PC-9 (cell line): ENCODE measurements around the gene SDK1. TPM values are rescaled to one million over a fixed set of nuclear protein-coding genes. Genes with fewer than 3 reads are reported as not detected.

ENCODE experiments used
- BruUV-seq: library from RNA; stranded (reverse); fragments of 400-500 nt; replicated peaks from 2 replicates; lab custom pipeline; 2021; lab: Mats Ljungman, UMichigan
- CTCF ChIA-PET: fragments of 300-600 bp; sonication (Branson Sonifier 250); formaldehyde crosslinking; loops from one replicate; lab custom pipeline; 2022; ENCODE audit warnings: antibody characterized with exemption; lab: Charles Lee
- POLR2A ChIA-PET: fragments of 300-600 bp; sonication (Branson Sonifier 250); formaldehyde crosslinking; loops from one replicate; lab custom pipeline; 2022; ENCODE audit warnings: antibody characterized with exemption; ENCODE audit not compliant: unreplicated experiment; lab: Charles Lee
- DNase-seq, 2 experiments: peaks; one replicate each; pipeline versions ENCODE4 v3.0.0 to v3.0.0-alpha.2; 2015 to 2022; ENCODE audit warnings: mixed read lengths in 1 of 2
- H2AFZ ChIP-seq: fragments of 200-600 bp; sonication (generic); 2 replicates; pipeline ENCODE4 v1.8.1; 2017; ENCODE audit warnings: antibody characterized with exemption
- H3F3A ChIP-seq: fragments of 200-600 bp; sonication (generic); 2 replicates; pipeline ENCODE4 v1.8.1; 2017; ENCODE audit warnings: antibody characterized with exemption, mild to moderate bottlenecking, low read depth; ENCODE audit not compliant: insufficient read depth
- H3K27ac ChIP-seq: fragments of 200-600 bp; sonication (generic); 2 replicates; pipeline ENCODE4 v1.6.1; 2016; ENCODE audit warnings: mixed run types
- H3K27me3 ChIP-seq: fragments of 200-600 bp; sonication (generic); 2 replicates; pipeline ENCODE4 v1.6.1; 2016; ENCODE audit warnings: low read depth, mixed run types; ENCODE audit not compliant: insufficient read depth
- H3K36me3 ChIP-seq: fragments of 200-600 bp; sonication (generic); 2 replicates; pipeline ENCODE4 v1.6.1; 2016; ENCODE audit warnings: low read depth, mixed run types
- H3K4me1 ChIP-seq: fragments of 200-600 bp; sonication (generic); replicated peaks from 2 replicates; pipeline ENCODE4 v1.6.1; 2016; ENCODE audit warnings: mixed run types; ENCODE audit not compliant: insufficient read depth
- H3K4me2 ChIP-seq: fragments of 200-600 bp; sonication (generic); 2 replicates; pipeline ENCODE4 v1.6.1; 2017; ENCODE audit warnings: mixed run types
- H3K4me3 ChIP-seq: fragments of 200-600 bp; sonication (generic); 2 replicates; pipeline ENCODE4 v1.6.1; 2016; ENCODE audit warnings: mixed run types
- H3K79me2 ChIP-seq: fragments of 200-600 bp; sonication (generic); 2 replicates; pipeline ENCODE4 v1.6.1; 2017; ENCODE audit warnings: low read depth, mixed run types
- H3K9me2 ChIP-seq: fragments of 200-600 bp; sonication (generic); 2 replicates; pipeline ENCODE4 v1.8.1; 2017; ENCODE audit warnings: mild to moderate bottlenecking; ENCODE audit not compliant: insufficient read depth
- H3K9me3 ChIP-seq: fragments of 200-600 bp; sonication (generic); 2 replicates; pipeline ENCODE4 v1.8.1; 2016; ENCODE audit warnings: low read depth; ENCODE audit not compliant: insufficient read depth
- H4K20me1 ChIP-seq: fragments of 200-600 bp; sonication (generic); 2 replicates; pipeline ENCODE4 v1.8.1; 2017; ENCODE audit not compliant: insufficient read depth
- CTCF ChIP-seq: fragments of 200-600 bp; sonication (generic); conservative IDR thresholded peaks from 2 replicates; pipeline ENCODE4 v1.6.1; 2017; ENCODE audit warnings: mixed run types, antibody characterized with exemption, mild to moderate bottlenecking, moderate library complexity
- EZH2 ChIP-seq: fragments of 200-600 bp; sonication (generic); IDR thresholded peaks from 2 replicates; pipeline ENCODE4 v1.8.0; 2017; ENCODE audit warnings: antibody characterized with exemption, low read depth
- intact Hi-C: fragments of 100-400 bp; cut with micrococcal nuclease; formaldehyde crosslinking; loops from one replicate; pipeline ENCODE4 v1.10.0; 2022; ENCODE audit not compliant: unreplicated experiment
- total RNA-seq: library from RNA; stranded (reverse); gene quantifications from 2 replicates; pipeline ENCODE4 v1.2.3, GENCODE V29; 2021

The SDK1 gene
- total RNA-seq, 1 experiment from 2014 or later: not detected

DNA sequence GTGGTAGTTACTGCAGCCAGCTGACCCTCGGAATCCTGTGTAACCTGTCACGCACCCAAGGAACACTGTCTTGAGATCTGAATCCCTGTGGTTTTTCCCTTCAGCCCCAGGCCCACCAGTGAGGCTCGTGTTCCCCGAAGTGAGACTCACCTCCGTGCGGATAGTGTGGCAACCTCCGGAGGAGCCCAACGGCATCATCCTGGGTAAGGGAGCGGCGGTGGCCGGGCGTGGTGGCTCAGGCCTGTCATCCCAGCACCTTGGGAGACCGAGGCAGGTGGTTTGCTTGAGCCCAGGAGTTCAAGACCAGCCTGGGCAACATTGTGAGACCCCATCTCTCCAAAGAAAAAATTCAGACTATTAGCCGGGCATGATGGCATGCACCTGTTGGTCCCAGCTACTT lies 831.2 kb downstream of the SDK1 start:
- no peak overlapping the region for H3K27ac ChIP-seq
- no TSS peak for BruUV-seq
- H3K36me3 ChIP-seq: no peaks in the 10 kb centered on the region
- H3K9me2 ChIP-seq: no peaks in the 10 kb centered on the region
- TF ChIP-seq CTCF (no peak), EZH2 (no peak)
- ChIA-PET CTCF (no interaction called here), POLR2A (no interaction called here)
- intact Hi-C loops: no loop called here
- H3K79me2 ChIP-seq: no peaks in the 10 kb centered on the region
- no peaks in the 10 kb centered on the region for H3K9me3 ChIP-seq
- H3K4me2 ChIP-seq: no peak overlapping the region
- H2AFZ ChIP-seq: no peak overlapping the region
- no peaks in the 10 kb centered on the region for H3K4me1 ChIP-seq
- H3K27me3 ChIP-seq: peaks cover 91% of the 10 kb centered on the region
- H3K4me3 ChIP-seq: no peak overlapping the region
- H3F3A ChIP-seq: no peaks in the 10 kb centered on the region
- no peak for DNase-seq
- H4K20me1 ChIP-seq: no peaks in the 10 kb centered on the region

GRCh38 chr7:4133491-4134044 lies 832.5 kb downstream of the SDK1 start:
- DNase-seq: no peak
- peaks cover 92% of the 10 kb centered on the region for H3K27me3 ChIP-seq
- no peaks in the 10 kb centered on the region for H3K36me3 ChIP-seq
- BruUV-seq: no TSS peak
- H3K4me1 ChIP-seq: no peaks in the 10 kb centered on the region
- H4K20me1 ChIP-seq: no peaks in the 10 kb centered on the region
- ChIA-PET POLR2A (no interaction called here), CTCF (no interaction called here)
- no peaks in the 10 kb centered on the region for H3F3A ChIP-seq
- no peak overlapping the region for H3K4me2 ChIP-seq
- H3K27ac ChIP-seq: no peak overlapping the region
- H3K9me3 ChIP-seq: 0 out of 2 replicates have a peak, but pooled peaks cover 4% of the 10 kb centered on the region
- no peaks in the 10 kb centered on the region for H3K9me2 ChIP-seq
- TF ChIP-seq CTCF: no peak
- no peak for TF ChIP-seq EZH2
- intact Hi-C loops: no loop called here
- H3K79me2 ChIP-seq: no peaks in the 10 kb centered on the region
- no peak overlapping the region for H3K4me3 ChIP-seq
- H2AFZ ChIP-seq: no peak overlapping the region

DNA sequence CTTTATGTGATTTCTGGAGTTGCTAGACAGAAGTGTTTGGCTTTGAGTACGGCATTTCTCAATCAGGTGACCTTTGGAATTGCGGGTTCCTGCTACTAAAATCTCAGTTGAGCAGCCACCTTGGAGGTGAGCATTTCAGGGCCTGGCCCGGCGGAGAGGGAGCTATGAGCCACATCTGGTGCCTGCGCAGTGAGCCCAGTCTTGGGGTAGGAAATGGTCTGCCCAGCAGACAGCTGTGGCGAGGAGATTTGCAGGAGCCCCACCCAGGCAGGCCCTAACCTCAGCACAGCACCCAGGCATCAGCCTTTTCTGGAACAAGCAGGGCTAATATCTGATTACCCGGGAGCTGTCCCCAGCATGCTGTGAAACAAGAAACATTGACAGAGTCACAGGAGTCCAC lies 833.2 kb downstream of the SDK1 start:
- H3F3A ChIP-seq: no peaks in the 10 kb centered on the region
- BruUV-seq: no TSS peak
- intact Hi-C loops: no loop called here
- H3K4me2 ChIP-seq: no peak overlapping the region
- POLR2A ChIA-PET: no interaction called here
- 0 out of 2 replicates have a peak, but pooled peaks cover 4% of the 10 kb centered on the region for H3K9me3 ChIP-seq
- no peaks in the 10 kb centered on the region for H4K20me1 ChIP-seq
- no peaks in the 10 kb centered on the region for H3K79me2 ChIP-seq
- TF ChIP-seq EZH2 (no peak), CTCF (no peak)
- H3K27ac ChIP-seq: no peak overlapping the region
- H2AFZ ChIP-seq: no peak overlapping the region
- CTCF ChIA-PET: no interaction called here
- no peaks in the 10 kb centered on the region for H3K9me2 ChIP-seq
- no peak for DNase-seq
- H3K27me3 ChIP-seq: peaks cover 98% of the 10 kb centered on the region
- no peaks in the 10 kb centered on the region for H3K36me3 ChIP-seq
- no peak overlapping the region for H3K4me3 ChIP-seq
- no peaks in the 10 kb centered on the region for H3K4me1 ChIP-seq
